Thoracic aorta (tissue), 2 donors: Measurements from ENCODE around the gene POU2F2. TPM values are rescaled to one million over a fixed set of nuclear protein-coding genes. Genes with fewer than 3 reads are reported as not detected.

Source experiments
- ATAC-seq: fragments of 150-250 bp; one replicate; pipeline ENCODE4 v1.8.0; 2017; ENCODE audit warnings: low read depth; ENCODE audit not compliant: insufficient number of reproducible peaks, low FRiP score
- DNase-seq: peaks from one replicate; pipeline ENCODE4 v3.0.0-alpha.2; 2020; ENCODE audit warnings: low spot score
- H3K27ac ChIP-seq, 2 donors: fragments of 200-600 bp; sonication (generic); 1 replicate in 1 of 2; 2 replicates in 1 of 2; pipeline ENCODE4 v1.5.1; 2016; ENCODE audit warnings: mild to moderate bottlenecking in 2 of 2, moderate library complexity in 2 of 2
- H3K27me3 ChIP-seq: fragments of 200-600 bp; sonication (generic); replicated peaks from 2 replicates; pipeline ENCODE4 v1.6.0; 2016; ENCODE audit warnings: mild to moderate bottlenecking; ENCODE audit not compliant: insufficient read depth
- H3K36me3 ChIP-seq: fragments of 200-600 bp; sonication (generic); one replicate; pipeline ENCODE4 v1.5.1; 2016
- H3K4me1 ChIP-seq, 2 donors: fragments of 200-600 bp; sonication (generic); 1 replicate in 1 of 2; 2 replicates in 1 of 2; pipeline versions ENCODE4 v1.5.1 to v1.6.0; 2016; ENCODE audit warnings: low read depth in 2 of 2, mild to moderate bottlenecking in 1 of 2; ENCODE audit not compliant: control insufficient read depth in 1 of 2
- H3K4me3 ChIP-seq: fragments of 200-600 bp; sonication (generic); 2 replicates; pipeline ENCODE4 v1.5.1; 2016; ENCODE audit warnings: mild to moderate bottlenecking
- H3K9me3 ChIP-seq: fragments of 200-600 bp; sonication (generic); 2 replicates; pipeline ENCODE4 v1.5.1; 2016
- CTCF ChIP-seq: fragments of 200-600 bp; sonication (generic); IDR thresholded peaks from one replicate; pipeline ENCODE4 v1.5.1; 2019; ENCODE audit warnings: antibody characterized with exemption
- total RNA-seq, 2 donors: library from RNA; depleted of rRNA; stranded (reverse); fragments of >200 nt; gene quantifications; one replicate each; pipeline versions ENCODE4 v1.1.0 to v1.2.3, GENCODE V29; 2016

The POU2F2 gene
- total RNA-seq, 2 donors from 2014 or later: 0.85 to 5.8 TPM

- peak overlapping the region; percentile 54 for H3K4me3 ChIP-seq
- peak overlapping the region in 1 of 2 donors; percentile 55 for H3K27ac ChIP-seq
- no peaks in the 10 kb centered on the region for H3K9me3 ChIP-seq
- H3K27me3 ChIP-seq: no peaks in the 10 kb centered on the region
- no peaks in the 10 kb centered on the region for H3K36me3 ChIP-seq
- ATAC-seq: no peak
- no peak for DNase-seq
- no peak for TF ChIP-seq CTCF
- H3K4me1 ChIP-seq: peaks cover 5 to 17% of the 10 kb centered on the region in 2 donors
Observed at GRCh38 chr19:42089191-42089750, 43.0 kb downstream of the POU2F2 start.

- Histone ChIP-seq H3K27me3 (no peaks in the 10 kb centered on the region), H3K36me3 (no peaks in the 10 kb centered on the region), H3K4me1 (peaks cover 5 to 17% of the 10 kb centered on the region in 2 donors), H3K27ac (peak overlapping the region in 1 of 2 donors; percentile 55), H3K4me3 (peak overlapping the region; percentile 54), H3K9me3 (no peaks in the 10 kb centered on the region)
- DNase-seq (no peak), ATAC-seq (peak; percentile 36)
- no peak for TF ChIP-seq CTCF
Observed at GRCh38 chr19:42088471-42089190, 43.6 kb downstream of the POU2F2 start.

- Histone ChIP-seq H3K4me1 (peaks cover 5 to 17% of the 10 kb centered on the region in 2 donors), H3K27ac (no peak overlapping the region), H3K9me3 (no peaks in the 10 kb centered on the region), H3K4me3 (no peak overlapping the region), H3K36me3 (no peaks in the 10 kb centered on the region), H3K27me3 (no peaks in the 10 kb centered on the region)
- no peak for TF ChIP-seq CTCF
- ATAC-seq: no peak
- DNase-seq: no peak
Observed at GRCh38 chr19:42086770-42087550, 45.3 kb downstream of the POU2F2 start.

GRCh38 chr19:42086188-42086736 is 46.0 kb downstream of the POU2F2 start:
- Histone ChIP-seq H3K27me3 (no peaks in the 10 kb centered on the region), H3K4me1 (peaks cover 5 to 17% of the 10 kb centered on the region in 2 donors), H3K4me3 (no peak overlapping the region), H3K27ac (no peak overlapping the region), H3K9me3 (no peaks in the 10 kb centered on the region), H3K36me3 (peaks cover 7% of the 10 kb centered on the region)
- DNase-seq: no peak
- TF ChIP-seq CTCF: no peak
- no peak for ATAC-seq

- no peak for TF ChIP-seq CTCF
- ATAC-seq (no peak), DNase-seq (no peak)
- Histone ChIP-seq H3K27me3 (no peaks in the 10 kb centered on the region), H3K4me3 (no peak overlapping the region), H3K9me3 (no peaks in the 10 kb centered on the region), H3K27ac (no peak overlapping the region), H3K36me3 (peaks cover 34% of the 10 kb centered on the region), H3K4me1 (peaks cover 5 to 9% of the 10 kb centered on the region in 2 donors)
Observed at GRCh38 chr19:42083537-42083936, 48.7 kb downstream of the POU2F2 start.
